Mammary epithelial cell (primary cell): ENCODE data around the gene CDH5.

Source experiments
- EZH2 ChIP-seq: IDR thresholded peaks from 2 replicates; pipeline ENCODE4 v1.6.1; 2012; ENCODE audit warnings: low read length, inconsistent platforms, borderline replicate concordance
- TF ChIP-seq, protein P1 (sequence below), 2 donors: IDR thresholded peaks in 1 of 2; conservative IDR thresholded peaks in 1 of 2; 2 replicates each; pipeline ENCODE4 v1.5.1; 2011 to 2012; ENCODE audit warnings: inconsistent platforms in 2 of 2, low read length in 2 of 2, mild to moderate bottlenecking in 2 of 2, control low read depth in 1 of 2, low read depth in 1 of 2; ENCODE audit not compliant: insufficient read depth in 1 of 2; ENCODE audit errors: extremely low read depth in 1 of 2

DNA sequence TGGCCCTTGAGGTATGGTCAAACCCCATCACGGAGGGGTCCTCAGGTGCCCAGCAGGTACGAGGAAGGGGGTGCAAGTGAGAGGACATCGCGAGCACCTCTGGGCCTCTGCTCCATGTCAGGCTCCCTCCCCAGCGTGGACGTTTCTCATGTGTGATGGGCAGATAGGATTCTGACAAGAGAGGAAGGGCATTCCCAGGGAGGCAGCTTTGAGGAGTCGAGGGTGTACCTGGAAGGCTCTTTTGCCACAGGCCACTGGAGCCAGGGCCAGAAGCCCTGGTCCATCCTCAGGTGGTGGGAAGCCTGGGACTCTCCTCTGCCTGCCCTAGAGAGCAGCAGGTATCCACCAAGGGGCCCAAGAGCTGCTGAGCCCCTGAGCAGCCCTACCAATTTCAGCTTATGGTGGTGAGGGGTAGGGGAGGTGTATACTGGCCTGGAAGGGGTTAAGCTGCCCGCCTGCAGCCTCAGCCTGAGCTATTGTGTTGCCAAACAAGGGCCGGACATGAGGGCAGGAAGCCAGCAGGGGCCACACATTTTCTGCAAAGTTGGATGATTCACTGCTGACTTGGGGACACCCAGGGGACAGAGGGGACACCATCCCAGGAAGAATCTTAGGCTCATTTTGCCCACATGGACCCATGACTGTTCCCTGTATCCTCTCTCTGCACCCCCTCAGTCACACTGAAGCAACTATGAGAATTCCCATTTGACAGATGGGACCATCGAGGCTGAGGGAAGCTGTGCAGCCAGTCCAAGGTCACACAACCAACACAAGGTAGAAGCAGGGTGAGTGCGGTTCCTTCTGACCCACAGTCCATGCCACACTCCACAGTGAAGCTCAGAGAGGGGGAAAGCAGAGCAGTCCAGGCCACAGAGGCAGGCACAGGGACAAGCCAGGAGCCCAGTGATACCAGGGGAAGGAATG, 1.7 kb downstream of the CDH5 start:
- TF ChIP-seq, protein P1, sequence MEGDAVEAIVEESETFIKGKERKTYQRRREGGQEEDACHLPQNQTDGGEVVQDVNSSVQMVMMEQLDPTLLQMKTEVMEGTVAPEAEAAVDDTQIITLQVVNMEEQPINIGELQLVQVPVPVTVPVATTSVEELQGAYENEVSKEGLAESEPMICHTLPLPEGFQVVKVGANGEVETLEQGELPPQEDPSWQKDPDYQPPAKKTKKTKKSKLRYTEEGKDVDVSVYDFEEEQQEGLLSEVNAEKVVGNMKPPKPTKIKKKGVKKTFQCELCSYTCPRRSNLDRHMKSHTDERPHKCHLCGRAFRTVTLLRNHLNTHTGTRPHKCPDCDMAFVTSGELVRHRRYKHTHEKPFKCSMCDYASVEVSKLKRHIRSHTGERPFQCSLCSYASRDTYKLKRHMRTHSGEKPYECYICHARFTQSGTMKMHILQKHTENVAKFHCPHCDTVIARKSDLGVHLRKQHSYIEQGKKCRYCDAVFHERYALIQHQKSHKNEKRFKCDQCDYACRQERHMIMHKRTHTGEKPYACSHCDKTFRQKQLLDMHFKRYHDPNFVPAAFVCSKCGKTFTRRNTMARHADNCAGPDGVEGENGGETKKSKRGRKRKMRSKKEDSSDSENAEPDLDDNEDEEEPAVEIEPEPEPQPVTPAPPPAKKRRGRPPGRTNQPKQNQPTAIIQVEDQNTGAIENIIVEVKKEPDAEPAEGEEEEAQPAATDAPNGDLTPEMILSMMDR (conservative IDR thresholded peaks at IDR 0.05 in 1 of 2, IDR thresholded peaks at IDR 0.05 in 1 of 2; ENCODE audit: extremely low read depth in 1 of 2, insufficient read depth in 1 of 2, low read depth in 1 of 2, low read length in 2 of 2): no peak
- no peak for TF ChIP-seq EZH2
